Measurements from ENCODE around the gene ANKRD35.

Gene ANKRD35

DNA sequence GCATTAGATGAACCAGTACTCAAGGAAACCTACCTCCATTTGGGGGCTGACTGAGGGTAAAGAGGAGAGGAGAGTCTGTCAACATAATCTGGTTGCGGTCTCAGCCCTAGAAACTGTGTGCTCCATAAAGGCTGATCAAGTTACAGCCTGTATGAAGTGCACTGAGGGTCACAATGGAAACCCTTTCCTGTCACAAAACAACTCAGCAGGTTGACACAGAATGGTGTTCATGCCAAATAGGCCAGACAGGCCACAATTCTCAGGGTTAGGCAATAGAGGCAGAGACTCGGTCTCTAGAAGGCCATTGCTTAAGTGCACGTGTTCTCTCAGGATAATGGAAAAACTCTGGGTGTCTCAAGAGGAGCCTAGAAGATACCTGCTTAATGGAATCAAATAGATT lies 4.1 kb upstream of the ANKRD35 start:
- Histone ChIP-seq H3K9me2 (replicated peaks; ENCODE audit: control insufficient read depth, low read length) (no peaks in the 10 kb centered on the region), H3F3A (ENCODE audit: control insufficient read depth, insufficient read depth) (no peaks in the 10 kb centered on the region), H3K79me2 (ENCODE audit: control insufficient read depth, low read length) (no peaks in the 10 kb centered on the region), H3K36me3 (ENCODE audit: control insufficient read depth, low read length) (no peaks in the 10 kb centered on the region), H3K27me3 (ENCODE audit: control insufficient read depth, low read length) (peaks cover 9% of the 10 kb centered on the region), H3K9me3 (ENCODE audit: control insufficient read depth, insufficient read depth, low read length) (no peaks in the 10 kb centered on the region), H3K4me2 (ENCODE audit: low read length) (no peak overlapping the region), H3K4me3 (ENCODE audit: low read length) (no peak overlapping the region), H4K20me1 (ENCODE audit: control insufficient read depth, insufficient read depth, low read depth, low read length) (no peaks in the 10 kb centered on the region), H3K27ac (ENCODE audit: low read depth, low read length) (no peak overlapping the region), H3K4me1 (ENCODE audit: control insufficient read depth, low read length) (peaks cover 6% of the 10 kb centered on the region; the same call in 1 of the 2 replicates)
- TF ChIP-seq, protein P1, sequence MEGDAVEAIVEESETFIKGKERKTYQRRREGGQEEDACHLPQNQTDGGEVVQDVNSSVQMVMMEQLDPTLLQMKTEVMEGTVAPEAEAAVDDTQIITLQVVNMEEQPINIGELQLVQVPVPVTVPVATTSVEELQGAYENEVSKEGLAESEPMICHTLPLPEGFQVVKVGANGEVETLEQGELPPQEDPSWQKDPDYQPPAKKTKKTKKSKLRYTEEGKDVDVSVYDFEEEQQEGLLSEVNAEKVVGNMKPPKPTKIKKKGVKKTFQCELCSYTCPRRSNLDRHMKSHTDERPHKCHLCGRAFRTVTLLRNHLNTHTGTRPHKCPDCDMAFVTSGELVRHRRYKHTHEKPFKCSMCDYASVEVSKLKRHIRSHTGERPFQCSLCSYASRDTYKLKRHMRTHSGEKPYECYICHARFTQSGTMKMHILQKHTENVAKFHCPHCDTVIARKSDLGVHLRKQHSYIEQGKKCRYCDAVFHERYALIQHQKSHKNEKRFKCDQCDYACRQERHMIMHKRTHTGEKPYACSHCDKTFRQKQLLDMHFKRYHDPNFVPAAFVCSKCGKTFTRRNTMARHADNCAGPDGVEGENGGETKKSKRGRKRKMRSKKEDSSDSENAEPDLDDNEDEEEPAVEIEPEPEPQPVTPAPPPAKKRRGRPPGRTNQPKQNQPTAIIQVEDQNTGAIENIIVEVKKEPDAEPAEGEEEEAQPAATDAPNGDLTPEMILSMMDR (IDR thresholded peaks at IDR 0.05; ENCODE audit: low read depth, low read length, poor library complexity, severe bottlenecking), result no peak
- TF ChIP-seq EZH2phosphoT487 (IDR thresholded peaks at IDR 0.05; ENCODE audit: borderline replicate concordance, low read length), result no peak

- Histone ChIP-seq H3K4me1 (ENCODE audit: control insufficient read depth, low read length) (peaks cover 6% of the 10 kb centered on the region; the same call in 1 of the 2 replicates), H3F3A (ENCODE audit: control insufficient read depth, insufficient read depth) (no peaks in the 10 kb centered on the region), H3K79me2 (ENCODE audit: control insufficient read depth, low read length) (no peaks in the 10 kb centered on the region), H3K27me3 (ENCODE audit: control insufficient read depth, low read length) (peaks cover 25% of the 10 kb centered on the region), H3K9me2 (replicated peaks; ENCODE audit: control insufficient read depth, low read length) (no peaks in the 10 kb centered on the region), H3K9me3 (ENCODE audit: control insufficient read depth, insufficient read depth, low read length) (no peaks in the 10 kb centered on the region), H4K20me1 (ENCODE audit: control insufficient read depth, insufficient read depth, low read depth, low read length) (no peaks in the 10 kb centered on the region), H3K4me2 (ENCODE audit: low read length) (no peak overlapping the region), H3K27ac (ENCODE audit: low read depth, low read length) (no peak overlapping the region), H3K4me3 (ENCODE audit: low read length) (no peak overlapping the region), H3K36me3 (ENCODE audit: control insufficient read depth, low read length) (no peaks in the 10 kb centered on the region)
- no peak for TF ChIP-seq EZH2phosphoT487 (IDR thresholded peaks at IDR 0.05; ENCODE audit: borderline replicate concordance, low read length)
- TF ChIP-seq, protein P1 (IDR thresholded peaks at IDR 0.05; ENCODE audit: low read depth, low read length, poor library complexity, severe bottlenecking), result no peak
Observed at GRCh38 chr1:145887631-145888030, 2.0 kb upstream of the ANKRD35 start.

DNA sequence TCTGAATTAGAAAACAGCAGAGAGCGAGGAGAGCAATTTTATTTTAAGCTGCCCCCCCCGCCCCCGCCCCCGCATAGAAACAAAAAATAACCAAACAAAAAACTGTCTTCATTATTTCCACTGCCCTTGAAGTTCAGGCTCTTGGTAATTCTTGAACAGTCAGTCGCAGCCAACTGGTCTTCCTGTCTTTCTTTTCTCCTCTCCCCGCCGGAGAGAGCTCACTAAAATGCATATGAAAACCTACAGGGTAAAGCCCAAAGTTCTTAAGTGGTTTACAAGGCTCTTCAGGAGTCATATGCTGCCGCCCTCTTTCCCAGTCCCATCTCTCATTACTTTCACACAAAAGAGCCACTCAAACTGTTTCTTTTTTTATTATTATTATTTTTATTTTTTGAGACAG lies 1.1 kb upstream of the ANKRD35 start:
- no peak overlapping the region for H3K4me2 ChIP-seq (ENCODE audit: low read length)
- no peaks in the 10 kb centered on the region for H3F3A ChIP-seq (ENCODE audit: control insufficient read depth, insufficient read depth)
- H3K4me1 ChIP-seq (ENCODE audit: control insufficient read depth, low read length), result peaks cover 6% of the 10 kb centered on the region; the same call in 1 of the 2 replicates
- no peaks in the 10 kb centered on the region for H4K20me1 ChIP-seq (ENCODE audit: control insufficient read depth, insufficient read depth, low read depth, low read length)
- H3K79me2 ChIP-seq (ENCODE audit: control insufficient read depth, low read length), result no peaks in the 10 kb centered on the region
- TF ChIP-seq, protein P1 (IDR thresholded peaks at IDR 0.05; ENCODE audit: low read depth, low read length, poor library complexity, severe bottlenecking), result no peak
- TF ChIP-seq EZH2phosphoT487 (IDR thresholded peaks at IDR 0.05; ENCODE audit: borderline replicate concordance, low read length), result no peak
- H3K9me3 ChIP-seq (ENCODE audit: control insufficient read depth, insufficient read depth, low read length), result no peaks in the 10 kb centered on the region
- no peaks in the 10 kb centered on the region for H3K9me2 ChIP-seq (replicated peaks; ENCODE audit: control insufficient read depth, low read length)
- peaks cover 25% of the 10 kb centered on the region for H3K27me3 ChIP-seq (ENCODE audit: control insufficient read depth, low read length)
- H3K27ac ChIP-seq (ENCODE audit: low read depth, low read length), result no peak overlapping the region
- no peak overlapping the region for H3K4me3 ChIP-seq (ENCODE audit: low read length)
- no peaks in the 10 kb centered on the region for H3K36me3 ChIP-seq (ENCODE audit: control insufficient read depth, low read length)
